IgD-negative memory B cell (primary cell): ENCODE measurements around the gene PNMT. TPM values are rescaled to one million over a fixed set of nuclear protein-coding genes. Genes with fewer than 3 reads are reported as not detected.
A peak's percentile ranks its signal among the peaks of the same experiment; 100 is the strongest.
"Not testable (repeated sequence)": the region's sequence is repeated elsewhere in the genome, so short reads cannot be mapped to it uniquely, and the experiment has no call there.

Source experiments
- H3K27ac Mint-ChIP-seq, 3 donors: one replicate each; pipeline ENCODE4 v1.8.0; 2020 to 2022; ENCODE audit warnings: mild to moderate bottlenecking in 3 of 3, mixed read lengths in 3 of 3, moderate library complexity in 1 of 3
- H3K27me3 Mint-ChIP-seq: one replicate; pipeline ENCODE4 v1.8.0; 2021; ENCODE audit warnings: mixed read lengths
- H3K36me3 Mint-ChIP-seq: one replicate; pipeline ENCODE4 v1.8.0; 2020; ENCODE audit warnings: mild to moderate bottlenecking, mixed read lengths
- H3K4me1 Mint-ChIP-seq, 3 donors: one replicate each; pipeline ENCODE4 v1.8.0; 2020 to 2022; ENCODE audit warnings: mixed read lengths in 3 of 3, mild to moderate bottlenecking in 1 of 3
- H3K4me3 Mint-ChIP-seq, 4 donors: one replicate each; pipeline ENCODE4 v1.8.0; 2020 to 2022; ENCODE audit warnings: mild to moderate bottlenecking in 4 of 4, mixed read lengths in 4 of 4, moderate library complexity in 3 of 4
- H3K9me3 Mint-ChIP-seq, 3 donors: one replicate each; pipeline ENCODE4 v1.8.0; 2020 to 2021; ENCODE audit warnings: mixed read lengths in 3 of 3, mild to moderate bottlenecking in 1 of 3
- polyA plus RNA-seq: library from polyadenylated mRNA; unstranded; fragments of 300-500 nt; fragmentation: Illumina TruSeq; gene quantifications from one replicate; pipeline ENCODE4 v1.2.3, GENCODE V29; 2021

The PNMT gene
- polyA plus RNA-seq, 1 donor from 2014 or later = not detected

DNA sequence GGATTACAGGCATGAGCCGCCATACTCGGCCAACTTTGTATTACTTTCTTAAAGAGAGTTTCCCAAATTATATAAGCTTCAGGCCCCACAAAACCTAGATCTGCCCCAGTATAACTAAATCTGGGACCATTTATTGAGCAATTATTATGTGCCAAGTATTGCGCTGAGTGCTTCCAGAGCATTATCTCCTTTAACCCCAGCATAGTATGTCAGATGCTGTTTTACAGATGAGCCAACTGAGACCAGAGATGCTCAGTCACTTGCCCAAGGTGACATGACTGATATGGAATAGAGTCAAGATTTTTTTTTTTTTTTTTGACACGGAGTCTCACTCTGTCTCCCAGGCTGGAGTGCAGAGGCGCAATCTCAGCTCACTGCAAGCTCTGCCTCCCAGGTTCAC is 29.7 kb downstream of the PNMT start:
- no peak overlapping the region for H3K4me3 Mint-ChIP-seq
- H3K36me3 Mint-ChIP-seq = peaks cover 3% of the 10 kb centered on the region
- H3K27me3 Mint-ChIP-seq = peaks cover 34% of the 10 kb centered on the region
- H3K9me3 Mint-ChIP-seq = peaks cover 0 to 2% (median 0%) of the 10 kb centered on the region in 3 donors
- H3K4me1 Mint-ChIP-seq = peaks cover 0 to 5% (median 3%) of the 10 kb centered on the region in 3 donors
- no peak overlapping the region for H3K27ac Mint-ChIP-seq

DNA sequence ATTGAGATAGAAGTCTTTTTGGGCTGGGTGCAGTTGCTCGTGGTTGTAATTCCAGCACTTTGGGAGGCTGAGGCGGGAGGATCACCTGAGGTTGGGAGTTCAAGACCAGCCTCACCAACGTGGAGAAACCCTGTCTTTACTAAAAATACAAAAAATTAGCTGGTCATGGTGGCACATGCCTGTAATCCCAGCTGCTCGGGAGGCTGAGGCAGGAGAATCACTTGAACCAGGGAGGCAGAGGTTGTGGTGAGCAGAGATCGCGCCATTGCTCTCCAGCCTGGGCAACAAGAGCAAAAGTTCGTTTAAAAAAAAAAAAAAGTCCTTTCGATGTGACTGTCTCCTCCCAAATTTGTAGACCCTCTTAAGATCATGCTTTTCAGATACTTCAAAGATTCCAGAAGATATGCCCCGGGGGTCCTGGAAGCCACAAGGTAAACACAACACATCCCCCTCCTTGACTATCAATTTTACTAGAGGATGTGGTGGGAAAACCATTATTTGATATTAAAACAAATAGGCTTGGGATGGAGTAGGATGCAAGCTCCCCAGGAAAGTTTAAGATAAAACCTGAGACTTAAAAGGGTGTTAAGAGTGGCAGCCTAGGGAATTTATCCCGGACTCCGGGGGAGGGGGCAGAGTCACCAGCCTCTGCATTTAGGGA is 31.0 kb downstream of the PNMT start:
- Mint-ChIP-seq H3K27ac (peak overlapping the region in 1 of 3 donors; percentile 14), H3K27me3 (peaks cover 34% of the 10 kb centered on the region), H3K4me3 (peak overlapping the region in 2 of 4 donors; percentile 37 to 76), H3K4me1 (peaks cover 1 to 12% (median 5%) of the 10 kb centered on the region in 3 donors)
- not testable (repeated sequence) for H3K36me3 Mint-ChIP-seq, H3K9me3 Mint-ChIP-seq

DNA sequence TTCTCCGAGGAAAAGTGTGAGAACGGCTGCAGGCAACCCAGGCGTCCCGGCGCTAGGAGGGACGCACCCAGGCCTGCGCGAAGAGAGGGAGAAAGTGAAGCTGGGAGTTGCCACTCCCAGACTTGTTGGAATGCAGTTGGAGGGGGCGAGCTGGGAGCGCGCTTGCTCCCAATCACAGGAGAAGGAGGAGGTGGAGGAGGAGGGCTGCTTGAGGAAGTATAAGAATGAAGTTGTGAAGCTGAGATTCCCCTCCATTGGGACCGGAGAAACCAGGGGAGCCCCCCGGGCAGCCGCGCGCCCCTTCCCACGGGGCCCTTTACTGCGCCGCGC is 31.5 kb downstream of the PNMT start, which contains the start of gene ERBB2:
TSS of gene ERBB2 (plus strand) at position 247 of the 330 bp plus-strand sequence. CDS start 175 bp downstream, outside the sequence.
- Mint-ChIP-seq H3K27ac (peak within 1 kb of the TSS in 1 of 3 donors; percentile 14), H3K27me3 (peaks cover 34% of the 10 kb centered on the region), H3K4me3 (peak within 1 kb of the TSS in 2 of 4 donors; percentile 66 to 76), H3K9me3 (peaks cover 0 to 2% (median 0%) of the 10 kb centered on the region in 3 donors), H3K36me3 (peaks cover 1% of the 10 kb centered on the region), H3K4me1 (peaks cover 3 to 12% (median 5%) of the 10 kb centered on the region in 3 donors)

DNA sequence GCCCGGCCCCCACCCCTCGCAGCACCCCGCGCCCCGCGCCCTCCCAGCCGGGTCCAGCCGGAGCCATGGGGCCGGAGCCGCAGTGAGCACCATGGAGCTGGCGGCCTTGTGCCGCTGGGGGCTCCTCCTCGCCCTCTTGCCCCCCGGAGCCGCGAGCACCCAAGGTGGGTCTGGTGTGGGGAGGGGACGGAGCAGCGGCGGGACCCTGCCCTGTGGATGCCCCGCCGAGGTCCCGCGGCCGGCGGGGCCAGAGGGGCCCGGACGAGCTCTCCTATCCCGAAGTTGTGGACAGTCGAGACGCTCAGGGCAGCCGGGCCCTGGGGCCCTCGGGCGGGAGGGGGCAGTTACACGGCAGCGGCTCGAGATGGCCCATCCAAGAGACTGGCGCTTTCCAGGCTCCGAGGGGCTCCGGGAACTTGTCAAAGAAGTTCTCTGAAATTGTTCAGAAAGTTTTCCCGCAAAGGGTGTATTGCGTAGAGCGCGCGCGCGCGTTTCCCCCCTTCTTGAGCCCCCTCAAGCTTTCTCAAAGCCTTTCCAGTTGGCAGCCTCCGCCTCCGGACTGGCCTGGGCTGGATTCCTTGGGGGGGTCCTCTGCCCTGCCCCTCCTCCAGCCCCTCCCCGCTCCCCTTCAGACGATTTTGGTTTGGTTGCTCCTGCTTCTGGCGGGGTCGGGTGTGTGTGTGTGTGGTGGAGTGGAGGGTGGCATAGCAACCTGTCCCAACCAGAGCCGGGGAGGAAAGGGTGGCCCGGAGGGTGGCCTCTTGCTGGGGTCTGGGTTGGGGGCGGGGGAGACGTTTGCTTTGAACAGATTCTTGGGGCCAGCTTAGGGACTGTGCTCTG is 32.1 kb downstream of the PNMT start:
- Mint-ChIP-seq H3K4me1 (peaks cover 3 to 12% (median 5%) of the 10 kb centered on the region in 3 donors), H3K4me3 (peak overlapping the region in 1 of 4 donors; percentile 66), H3K36me3 (peaks cover 1% of the 10 kb centered on the region), H3K9me3 (peaks cover 0 to 2% (median 0%) of the 10 kb centered on the region in 3 donors), H3K27me3 (peaks cover 34% of the 10 kb centered on the region), H3K27ac (peak overlapping the region in 1 of 3 donors; percentile 14)

DNA sequence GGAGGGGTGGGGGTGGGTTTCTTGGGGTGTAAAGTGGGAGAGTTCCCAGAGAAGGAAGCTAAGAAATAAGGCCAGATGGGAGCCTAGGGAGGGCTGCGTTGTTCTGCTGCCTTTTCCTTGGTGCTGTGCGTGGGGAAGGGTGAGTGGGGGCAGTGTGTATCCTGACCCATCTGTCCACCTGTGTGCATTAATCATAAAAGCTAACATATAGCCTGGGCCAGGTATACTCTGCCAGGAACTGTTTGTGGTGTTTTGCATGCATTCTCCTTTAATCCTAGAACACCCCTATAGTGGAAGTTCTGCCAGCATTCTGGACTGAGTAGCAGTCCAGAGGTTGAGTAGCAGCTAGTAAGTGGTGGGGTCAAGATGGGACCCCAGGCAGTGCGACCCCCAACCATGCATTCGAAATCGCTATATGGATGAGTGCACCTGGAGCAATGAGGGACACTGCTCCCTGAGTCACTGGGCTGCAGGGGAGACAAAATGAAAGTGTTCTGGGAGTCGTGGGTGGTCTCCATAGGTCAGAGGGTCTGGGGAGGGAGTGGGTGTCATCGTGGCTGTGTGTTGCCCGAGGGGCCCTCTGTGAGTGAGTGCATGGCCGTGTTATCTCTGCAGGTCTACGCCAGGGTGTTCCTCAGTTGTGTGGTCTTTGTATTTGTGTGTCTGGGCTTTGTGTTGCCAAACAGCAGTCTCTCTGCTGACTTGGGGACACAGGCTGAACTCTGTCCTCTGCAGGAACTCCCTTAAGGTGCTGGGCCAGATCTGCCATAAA is 32.9 kb downstream of the PNMT start:
- Mint-ChIP-seq H3K36me3 (peaks cover 1% of the 10 kb centered on the region), H3K4me1 (peaks cover 3 to 12% (median 5%) of the 10 kb centered on the region in 3 donors), H3K27ac (peak overlapping the region in 1 of 3 donors; percentile 20), H3K4me3 (peak overlapping the region in 2 of 4 donors; percentile 44 to 66), H3K9me3 (peaks cover 0 to 2% (median 0%) of the 10 kb centered on the region in 3 donors), H3K27me3 (peaks cover 34% of the 10 kb centered on the region)

DNA sequence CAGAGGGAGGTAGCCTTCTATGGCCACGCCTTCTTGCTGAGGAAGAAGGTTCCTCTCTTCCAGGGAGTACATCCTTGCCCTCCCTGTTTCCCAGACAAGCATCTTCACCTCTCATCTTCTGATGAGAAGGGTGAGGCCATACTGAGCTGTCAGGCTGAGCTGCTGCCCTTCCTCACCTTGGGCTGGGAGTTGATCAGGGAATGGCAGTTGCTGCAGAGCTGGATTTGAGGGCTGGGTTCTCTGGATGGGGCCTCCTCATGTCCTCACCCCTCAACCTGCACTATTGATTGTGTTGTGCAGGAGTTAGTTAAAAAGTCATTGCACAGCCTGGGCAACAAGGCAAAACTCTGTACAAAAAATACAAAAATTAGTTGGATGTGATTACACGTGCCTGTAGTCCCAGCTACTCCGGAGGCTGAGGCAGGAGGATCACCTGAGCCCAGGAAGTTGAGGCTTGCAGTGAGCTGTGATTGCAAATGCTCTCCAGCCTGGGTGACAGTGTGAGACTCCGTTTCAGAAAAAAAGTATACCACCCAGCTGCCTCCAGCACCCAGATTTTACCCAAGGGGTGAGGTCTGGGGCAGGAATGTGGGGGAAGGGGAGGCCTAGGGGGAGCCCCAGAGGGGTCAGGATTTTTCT is 33.6 kb downstream of the PNMT start:
- Mint-ChIP-seq H3K27ac (no peak overlapping the region), H3K4me1 (peaks cover 4 to 14% (median 6%) of the 10 kb centered on the region in 3 donors), H3K4me3 (peak overlapping the region in 1 of 4 donors; percentile 44), H3K36me3 (peaks cover 1% of the 10 kb centered on the region), H3K9me3 (peaks cover 0 to 2% (median 0%) of the 10 kb centered on the region in 3 donors), H3K27me3 (peaks cover 34% of the 10 kb centered on the region)

DNA sequence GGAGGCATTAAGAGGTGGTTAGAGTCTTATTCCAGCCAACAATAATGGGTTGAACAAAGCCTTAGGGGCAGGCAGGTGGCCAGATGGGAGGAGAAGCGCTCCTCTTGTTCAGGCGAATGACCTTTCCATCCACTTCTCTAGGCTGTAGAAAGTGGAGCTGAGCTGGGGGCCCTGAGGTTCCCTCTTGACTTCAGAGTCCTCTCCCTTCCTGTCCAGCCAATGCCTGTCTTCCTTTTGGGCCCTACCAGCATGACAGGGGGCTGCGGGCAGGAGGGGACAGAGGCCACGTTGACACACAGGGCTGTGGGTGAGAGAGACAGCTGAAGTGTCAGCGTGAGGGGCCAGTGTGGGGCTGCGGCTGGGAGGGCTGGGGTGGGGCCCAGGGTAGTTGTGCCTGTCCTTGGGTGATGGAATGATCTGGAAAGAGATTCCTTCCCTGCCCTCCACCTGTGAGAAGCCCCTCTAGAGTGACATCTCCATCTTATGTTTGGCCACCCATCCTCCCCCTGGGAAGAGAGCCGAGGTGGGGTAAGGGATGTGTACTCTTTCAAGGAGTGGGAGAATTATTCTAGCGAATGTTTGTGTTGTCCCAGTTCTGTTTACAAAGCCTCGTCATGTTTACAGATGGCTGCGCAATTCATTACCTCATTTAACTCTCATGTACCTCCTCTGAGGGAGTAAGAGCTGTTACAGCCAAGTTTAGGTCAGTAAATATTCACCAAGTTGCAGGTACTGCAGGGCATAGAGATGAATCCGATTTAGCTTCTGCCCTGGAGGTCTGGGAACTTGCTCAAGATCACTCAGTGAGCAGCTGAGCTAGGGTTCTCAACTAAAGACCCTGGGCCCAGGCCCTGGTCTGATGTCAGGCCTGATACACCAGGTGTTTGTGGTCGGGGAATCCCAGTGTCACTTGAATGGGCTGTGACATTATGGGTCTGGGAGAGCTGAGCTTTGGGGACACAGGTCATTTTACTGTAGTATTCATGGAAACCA is 34.9 kb downstream of the PNMT start:
- H3K9me3 Mint-ChIP-seq = peaks cover 0 to 2% (median 0%) of the 10 kb centered on the region in 3 donors
- no peak overlapping the region for H3K4me3 Mint-ChIP-seq
- peak overlapping the region in 2 of 3 donors; percentile 63 to 82 for H3K27ac Mint-ChIP-seq
- peaks cover 8 to 19% (median 11%) of the 10 kb centered on the region in 3 donors for H3K4me1 Mint-ChIP-seq
- H3K27me3 Mint-ChIP-seq = peaks cover 30% of the 10 kb centered on the region
- no peaks in the 10 kb centered on the region for H3K36me3 Mint-ChIP-seq

DNA sequence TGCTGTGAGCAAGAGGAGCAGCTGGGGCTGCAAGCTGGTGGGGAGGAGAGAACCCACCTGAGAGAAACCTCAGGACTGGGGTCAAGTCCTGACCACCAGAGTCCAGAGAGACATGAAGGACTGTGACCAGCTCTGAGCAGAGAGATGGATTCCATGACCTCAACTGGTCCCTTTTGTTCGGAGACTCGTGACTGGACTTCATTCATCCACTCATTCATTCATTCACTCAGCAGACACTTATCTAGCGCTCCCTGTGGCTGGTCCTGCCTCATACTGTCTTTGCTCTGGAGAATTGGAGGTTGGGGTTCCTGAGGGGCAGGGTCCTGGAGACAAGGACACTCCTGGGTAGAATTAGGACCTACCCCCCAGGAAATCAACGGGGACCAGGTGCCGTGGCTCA is 35.7 kb downstream of the PNMT start:
- Mint-ChIP-seq H3K36me3 (no peaks in the 10 kb centered on the region), H3K4me3 (no peak overlapping the region), H3K4me1 (peaks cover 8 to 21% (median 11%) of the 10 kb centered on the region in 3 donors), H3K27me3 (peaks cover 25% of the 10 kb centered on the region), H3K9me3 (peaks cover 0 to under 1% (median 0%) of the 10 kb centered on the region in 3 donors), H3K27ac (peak overlapping the region in 2 of 3 donors; percentile 63 to 82)

DNA sequence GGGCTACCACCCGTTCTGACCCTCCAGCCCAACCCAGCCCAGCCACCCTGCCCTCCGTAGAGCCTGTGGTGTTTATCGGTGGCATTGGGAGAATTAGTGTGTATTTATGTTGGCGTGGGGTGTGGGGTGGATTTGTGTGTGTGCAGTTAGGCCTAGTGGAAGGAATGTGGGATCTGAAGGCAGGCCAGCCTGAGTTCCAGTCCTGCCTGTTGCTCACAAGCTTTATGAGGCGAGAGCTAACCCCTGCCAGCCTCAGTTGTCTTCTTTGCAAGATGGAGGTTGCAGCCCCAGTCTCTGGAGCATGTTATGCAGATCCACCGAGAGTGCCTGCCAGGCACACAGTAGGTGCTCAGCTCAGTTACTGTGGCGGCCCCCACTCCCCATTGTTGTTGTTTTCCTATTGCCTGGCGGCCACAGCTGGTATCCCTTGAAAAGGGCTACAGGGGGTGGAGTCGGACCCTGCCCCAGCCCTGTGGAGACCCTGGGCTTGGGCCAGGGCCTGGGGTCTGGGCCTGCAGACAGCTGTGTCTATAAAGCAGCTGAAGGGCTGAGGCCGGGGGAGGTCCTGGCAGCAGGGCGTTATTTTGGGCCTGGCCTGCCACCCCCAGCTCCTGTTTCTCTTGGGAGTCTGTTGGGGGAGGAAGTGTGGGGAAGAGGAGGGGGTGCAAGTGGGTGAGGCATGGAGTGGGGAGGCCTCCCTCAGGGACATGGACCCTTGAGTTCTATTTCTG is 36.7 kb downstream of the PNMT start:
- H3K36me3 Mint-ChIP-seq = peaks cover 2% of the 10 kb centered on the region
- peaks cover 9 to 21% (median 11%) of the 10 kb centered on the region in 3 donors for H3K4me1 Mint-ChIP-seq
- H3K27ac Mint-ChIP-seq = no peak overlapping the region
- H3K27me3 Mint-ChIP-seq = peaks cover 15% of the 10 kb centered on the region
- H3K9me3 Mint-ChIP-seq = no peaks in the 10 kb centered on the region
- no peak overlapping the region for H3K4me3 Mint-ChIP-seq

DNA sequence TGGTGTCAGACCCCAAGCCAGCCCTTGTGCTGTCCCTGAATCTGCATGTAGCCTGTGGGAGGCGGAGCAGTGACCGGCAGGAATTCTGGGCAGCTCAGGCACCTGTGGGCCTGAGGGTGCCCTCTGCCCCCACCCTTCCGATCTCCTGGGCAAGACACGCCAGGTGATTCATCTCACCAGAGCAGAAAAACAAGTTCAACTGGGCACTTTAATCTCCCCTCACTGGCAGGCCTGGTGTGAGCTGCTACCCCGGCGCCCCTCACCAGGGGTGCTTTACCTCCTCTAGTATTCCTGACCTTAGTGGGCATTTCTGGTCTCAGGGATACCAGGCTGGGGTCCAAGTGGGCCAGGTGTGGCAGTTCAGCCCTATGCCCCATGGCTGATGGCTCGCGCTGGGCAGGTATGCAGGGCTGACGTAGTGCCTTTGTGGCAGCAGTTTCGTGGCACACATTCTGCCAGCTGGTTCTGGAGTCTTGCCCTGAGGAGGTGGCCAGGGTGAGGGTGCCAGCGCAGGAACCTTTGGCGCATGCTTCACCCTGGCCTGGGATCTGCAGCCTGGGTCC is 37.6 kb downstream of the PNMT start:
- H3K36me3 Mint-ChIP-seq = peaks cover 2% of the 10 kb centered on the region
- no peak overlapping the region for H3K4me3 Mint-ChIP-seq
- H3K27me3 Mint-ChIP-seq = peaks cover 12% of the 10 kb centered on the region
- H3K4me1 Mint-ChIP-seq = peaks cover 9 to 21% (median 11%) of the 10 kb centered on the region in 3 donors
- no peak overlapping the region for H3K27ac Mint-ChIP-seq
- no peaks in the 10 kb centered on the region for H3K9me3 Mint-ChIP-seq

DNA sequence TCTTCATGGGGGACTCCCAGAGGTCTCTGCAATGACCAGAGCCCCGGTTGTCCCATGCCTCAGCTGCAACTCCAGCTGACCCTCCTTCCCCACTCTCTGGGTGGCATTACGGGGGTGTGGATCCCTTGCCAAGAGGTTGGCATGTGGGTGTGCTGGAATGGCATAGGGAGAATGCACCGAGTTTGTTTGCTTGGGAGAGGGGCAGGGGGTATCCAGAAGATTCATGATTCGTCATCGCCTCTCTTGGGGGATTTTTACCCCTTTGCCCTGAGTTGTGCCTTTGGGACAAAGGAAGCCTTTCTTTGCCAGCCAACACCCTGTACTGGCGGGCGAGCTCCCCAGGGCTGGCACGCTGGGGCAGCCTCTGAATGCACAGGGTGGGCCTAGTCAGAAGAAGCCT is 38.1 kb downstream of the PNMT start:
- H3K36me3 Mint-ChIP-seq = peaks cover 2% of the 10 kb centered on the region
- H3K27me3 Mint-ChIP-seq = peaks cover 7% of the 10 kb centered on the region
- no peaks in the 10 kb centered on the region for H3K9me3 Mint-ChIP-seq
- H3K27ac Mint-ChIP-seq = no peak overlapping the region
- H3K4me3 Mint-ChIP-seq = no peak overlapping the region
- H3K4me1 Mint-ChIP-seq = peaks cover 8 to 21% (median 11%) of the 10 kb centered on the region in 3 donors

DNA sequence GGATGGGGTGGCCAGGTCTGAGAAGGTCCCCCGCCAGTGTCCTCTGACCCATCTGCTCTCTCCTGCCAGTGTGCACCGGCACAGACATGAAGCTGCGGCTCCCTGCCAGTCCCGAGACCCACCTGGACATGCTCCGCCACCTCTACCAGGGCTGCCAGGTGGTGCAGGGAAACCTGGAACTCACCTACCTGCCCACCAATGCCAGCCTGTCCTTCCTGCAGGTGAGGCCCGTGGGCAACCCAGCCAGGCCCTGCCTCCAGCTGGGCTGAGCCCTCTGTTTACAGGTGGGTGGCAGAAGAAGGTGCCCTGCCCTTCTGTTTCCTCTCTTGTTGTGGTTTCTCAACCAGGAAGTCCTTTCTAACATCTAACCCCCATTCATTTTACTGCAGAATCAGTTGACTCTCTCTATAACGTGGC is 38.7 kb downstream of the PNMT start:
- peaks cover 8 to 21% (median 11%) of the 10 kb centered on the region in 3 donors for H3K4me1 Mint-ChIP-seq

More for the DNA sequence above, 38.7 kb downstream of the PNMT start:
- Mint-ChIP-seq H3K9me3 (no peaks in the 10 kb centered on the region), H3K4me3 (no peak overlapping the region), H3K27ac (no peak overlapping the region), H3K27me3 (peaks cover 4% of the 10 kb centered on the region), H3K36me3 (peaks cover 2% of the 10 kb centered on the region)
